H9 (cell line): ENCODE data around the gene CRHBP. TPM values are rescaled to one million over a fixed set of nuclear protein-coding genes. Genes with fewer than 3 reads are reported as not detected.

Source experiments
- DNase-seq: peaks from one replicate; pipeline ENCODE4 v3.0.0-alpha.2; 2017
- H2AFZ ChIP-seq: one replicate; pipeline ENCODE4 v1.6.1; 2013; ENCODE audit warnings: mild to moderate bottlenecking, low read length, control low read depth, moderate library complexity
- H2AK5ac ChIP-seq: 2 replicates; pipeline ENCODE4 v1.6.1; 2013; ENCODE audit warnings: low read length, control low read depth, mixed read lengths; ENCODE audit not compliant: insufficient read length
- H2BK120ac ChIP-seq: one replicate; pipeline ENCODE4 v1.6.1; 2013; ENCODE audit warnings: low read depth, mild to moderate bottlenecking, low read length, control low read depth, inconsistent platforms; ENCODE audit not compliant: poor library complexity, severe bottlenecking
- H2BK12ac ChIP-seq: 2 replicates; pipeline ENCODE4 v1.6.1; 2013; ENCODE audit warnings: low read length, control low read depth, mixed read lengths, low read depth; ENCODE audit not compliant: insufficient read length
- H2BK15ac ChIP-seq: 2 replicates; pipeline ENCODE4 v1.6.1; 2013; ENCODE audit warnings: low read depth, low read length, control low read depth
- H2BK20ac ChIP-seq: one replicate; pipeline ENCODE4 v1.6.1; 2013; ENCODE audit warnings: low read depth, mild to moderate bottlenecking, low read length, control low read depth, inconsistent platforms; ENCODE audit not compliant: poor library complexity, severe bottlenecking
- H2BK5ac ChIP-seq: 2 replicates; pipeline ENCODE4 v1.6.1; 2013; ENCODE audit warnings: low read length, control low read depth, mixed read lengths; ENCODE audit not compliant: insufficient read length
- H3K14ac ChIP-seq: 2 replicates; pipeline ENCODE4 v1.6.1; 2013; ENCODE audit warnings: low read length, control low read depth; ENCODE audit not compliant: insufficient read depth
- H3K18ac ChIP-seq: 2 replicates; pipeline ENCODE4 v1.6.1; 2013; ENCODE audit warnings: low read depth, mild to moderate bottlenecking, mixed read lengths, low read length, control low read depth; ENCODE audit not compliant: insufficient read length
- H3K23ac ChIP-seq: 2 replicates; pipeline ENCODE4 v1.6.1; 2013; ENCODE audit warnings: low read length, control low read depth, mixed read lengths, low read depth; ENCODE audit not compliant: insufficient read length
- H3K23me2 ChIP-seq: 2 replicates; pipeline ENCODE4 v1.6.1; 2013; ENCODE audit warnings: low read depth, mild to moderate bottlenecking, mixed read lengths, low read length, control low read depth; ENCODE audit not compliant: insufficient read length, poor library complexity, severe bottlenecking
- H3K27ac ChIP-seq: 2 replicates; pipeline ENCODE4 v1.5.1; 2013; ENCODE audit warnings: low read length, control low read depth, mixed read lengths, low read depth; ENCODE audit not compliant: insufficient read length
- H3K27me3 ChIP-seq: 2 replicates; pipeline ENCODE4 v1.6.1; 2013; ENCODE audit warnings: low read length, control low read depth, inconsistent platforms; ENCODE audit not compliant: insufficient read depth
- H3K4ac ChIP-seq: 2 replicates; pipeline ENCODE4 v1.6.1; 2013; ENCODE audit warnings: low read depth, mild to moderate bottlenecking, control low read depth, inconsistent platforms, low read length, moderate library complexity
- H3K4me1 ChIP-seq: 2 replicates; pipeline ENCODE4 v1.6.1; 2013; ENCODE audit warnings: low read length, control low read depth, inconsistent platforms; ENCODE audit not compliant: insufficient read depth
- H3K4me2 ChIP-seq: 2 replicates; pipeline ENCODE4 v1.6.1; 2013; ENCODE audit warnings: low read length, control low read depth, mixed read lengths; ENCODE audit not compliant: insufficient read length, insufficient read depth
- H3K56ac ChIP-seq: 2 replicates; pipeline ENCODE4 v1.6.1; 2013; ENCODE audit warnings: low read depth, mild to moderate bottlenecking, mixed read lengths, low read length, control low read depth; ENCODE audit not compliant: insufficient read length
- H3K79me1 ChIP-seq: 2 replicates; pipeline ENCODE4 v1.6.1; 2013; ENCODE audit warnings: low read depth, mild to moderate bottlenecking, moderate library complexity, low read length, control low read depth, inconsistent platforms; ENCODE audit not compliant: insufficient read depth, poor library complexity, severe bottlenecking
- H3K79me2 ChIP-seq: 2 replicates; pipeline ENCODE4 v1.6.1; 2013; ENCODE audit warnings: low read length, control low read depth, inconsistent platforms; ENCODE audit not compliant: insufficient read depth
- H3K9ac ChIP-seq: 2 replicates; pipeline ENCODE4 v1.6.1; 2013; ENCODE audit warnings: low read length, control low read depth, mixed read lengths; ENCODE audit not compliant: insufficient read length; ENCODE audit errors: extremely low read depth
- H3K9me3 ChIP-seq: one replicate; pipeline ENCODE4 v1.6.1; 2013; ENCODE audit warnings: low read depth, low read length, inconsistent platforms; ENCODE audit not compliant: control insufficient read depth
- H3T11ph ChIP-seq: one replicate; pipeline ENCODE4 v1.6.1; 2013; ENCODE audit warnings: mild to moderate bottlenecking, low read length, control low read depth, inconsistent platforms
- H4K20me1 ChIP-seq: one replicate; pipeline ENCODE4 v1.6.1; 2013; ENCODE audit not compliant: control insufficient read depth, insufficient read length, insufficient read depth
- H4K5ac ChIP-seq: 2 replicates; pipeline ENCODE4 v1.6.1; 2013; ENCODE audit warnings: low read depth, mild to moderate bottlenecking, mixed read lengths, low read length, control low read depth; ENCODE audit not compliant: insufficient read length
- H4K8ac ChIP-seq: replicated peaks from 2 replicates; pipeline ENCODE4 v1.6.1; 2013; ENCODE audit warnings: low read length, control low read depth, mixed read lengths, low read depth; ENCODE audit not compliant: insufficient read length
- H4K91ac ChIP-seq: 2 replicates; pipeline ENCODE4 v1.6.1; 2013; ENCODE audit warnings: low read depth, mild to moderate bottlenecking, moderate library complexity, mixed read lengths, low read length, control low read depth; ENCODE audit not compliant: insufficient read length
- H3K27ac Mint-ChIP-seq, 3 experiments: 2 replicates in 2 of 3; 3 replicates in 1 of 3; pipeline ENCODE4 v1.8.0; 2020 to 2021; ENCODE audit warnings: mixed read lengths in 3 of 3, mild to moderate bottlenecking in 1 of 3, moderate library complexity in 1 of 3
- H3K27me3 Mint-ChIP-seq: 2 replicates; pipeline ENCODE4 v1.8.0; 2021; ENCODE audit warnings: low read depth, mild to moderate bottlenecking, moderate library complexity, mixed read lengths
- H3K36me3 Mint-ChIP-seq, 3 experiments: 2 replicates in 2 of 3; 3 replicates in 1 of 3; pipeline ENCODE4 v1.8.0; 2020 to 2021; ENCODE audit warnings: low read depth in 3 of 3, mixed read lengths in 3 of 3; ENCODE audit not compliant: insufficient read depth in 1 of 3
- H3K4me1 Mint-ChIP-seq, 2 experiments: 2 replicates each; pipeline ENCODE4 v1.8.0; 2020; ENCODE audit warnings: mixed read lengths in 2 of 2
- H3K4me3 Mint-ChIP-seq, 2 experiments: 2 replicates in 1 of 2; 3 replicates in 1 of 2; pipeline ENCODE4 v1.8.0; 2020 to 2021; ENCODE audit warnings: mild to moderate bottlenecking in 2 of 2, mixed read lengths in 2 of 2, moderate library complexity in 1 of 2
- H3K9me3 Mint-ChIP-seq, 2 experiments: 2 replicates in 1 of 2; 3 replicates in 1 of 2; pipeline ENCODE4 v1.8.0; 2020; ENCODE audit warnings: mild to moderate bottlenecking in 2 of 2, mixed read lengths in 2 of 2, moderate library complexity in 1 of 2
- CTCF ChIP-seq: fragments of 200-600 bp; sonication (generic); conservative IDR thresholded peaks from 3 replicates; pipeline ENCODE4 v1.8.0; 2021; ENCODE audit warnings: antibody characterized with exemption, mild to moderate bottlenecking
- WGBS: extraction: QIAGEN DNeasy Blood & Tissue Kit; methylation state at CpG from one replicate; pipeline ENCODE4 v1.1.7; 2013; ENCODE audit warnings: missing lambda C conversion rate, low lambda C conversion rate, mixed read lengths; ENCODE audit not compliant: insufficient read length; ENCODE audit errors: extremely low coverage; 5-methylcytosine and 5-hydroxymethylcytosine counted together
- total RNA-seq: library from RNA; stranded (reverse); gene quantifications from 2 replicates; pipeline ENCODE4 v1.2.1, GENCODE V29; 2021

Gene CRHBP
- total RNA-seq, 1 experiment from 2014 or later: not detected

- Histone ChIP-seq H2BK15ac (no peak overlapping the region), H2AK5ac (no peak overlapping the region), H3K23me2 (no peaks in the 10 kb centered on the region), H4K91ac (no peak overlapping the region), H2BK20ac (no peak overlapping the region), H3K14ac (no peak overlapping the region), H3K9me3 (no peaks in the 10 kb centered on the region), H4K8ac (no peak overlapping the region), H3K4me2 (no peak overlapping the region), H3K27me3 (no peaks in the 10 kb centered on the region), H4K5ac (no peak overlapping the region), H3K23ac (no peak overlapping the region), H3K27ac (no peak overlapping the region), H3T11ph (no peak overlapping the region), H3K79me2 (no peaks in the 10 kb centered on the region), H3K4me1 (no peaks in the 10 kb centered on the region), H2AFZ (no peak overlapping the region), H2BK5ac (no peak overlapping the region), H4K20me1 (no peaks in the 10 kb centered on the region), H2BK120ac (no peak overlapping the region), H2BK12ac (no peak overlapping the region), H3K9ac (no peak overlapping the region), H3K79me1 (no peaks in the 10 kb centered on the region), H3K18ac (no peak overlapping the region), H3K56ac (no peak overlapping the region), H3K4ac (no peak overlapping the region)
- no CpG with 5 or more reads among the region's 3 CpGs for WGBS
- no peak for TF ChIP-seq CTCF
- no peak for DNase-seq
- peaks cover 2 to 4% of the 10 kb centered on the region in 2 experiments; a peak in 2 of 4 replicates for H3K4me1 Mint-ChIP-seq
- H3K36me3 Mint-ChIP-seq: no peaks in the 10 kb centered on the region; a peak in 2 of 7 replicates
- no peaks in the 10 kb centered on the region for H3K27me3 Mint-ChIP-seq
- no peak overlapping the region for H3K27ac Mint-ChIP-seq
- no peak overlapping the region for H3K4me3 Mint-ChIP-seq
- peaks cover 0 to 2% of the 10 kb centered on the region in 2 experiments; a peak in 2 of 5 replicates for H3K9me3 Mint-ChIP-seq
Observed at GRCh38 chr5:76983468-76983867, 30.6 kb downstream of the CRHBP start.
